Keratinocyte (primary cell): ENCODE results near the gene SLCO2B1. TPM values are rescaled to one million over a fixed set of nuclear protein-coding genes. Genes with fewer than 3 reads are reported as not detected.

Source experiments
- DNase-seq: peaks from one replicate; pipeline ENCODE4 v3.0.0-alpha.2; 2011; ENCODE audit warnings: low read depth, missing footprints, low spot score
- FAIRE-seq: peaks from 2 replicates; lab custom pipeline; 2011; peaks lifted over from hg19 to GRCh38; lab: Jason Lieb, UNC
- H2AFZ ChIP-seq: 2 replicates; pipeline ENCODE4 v1.6.0; 2012; ENCODE audit warnings: low read length, control low read depth, inconsistent platforms; ENCODE audit not compliant: control insufficient read depth
- H3K27ac ChIP-seq: 2 replicates; pipeline ENCODE4 v1.5.1; 2011; ENCODE audit warnings: low read length; ENCODE audit not compliant: control insufficient read depth, insufficient read depth
- H3K27me3 ChIP-seq: 3 replicates; pipeline ENCODE4 v1.6.0; 2011; ENCODE audit warnings: low read length; ENCODE audit not compliant: control insufficient read depth, insufficient read depth; ENCODE audit errors: extremely low read depth
- H3K36me3 ChIP-seq, 2 experiments: 2 replicates in 1 of 2; 3 replicates in 1 of 2; pipeline ENCODE4 v1.5.1; 2011; ENCODE audit warnings: low read length in 2 of 2, mild to moderate bottlenecking in 1 of 2; ENCODE audit not compliant: control insufficient read depth in 2 of 2, insufficient read depth in 2 of 2; ENCODE audit errors: extremely low read depth in 1 of 2
- H3K4me1 ChIP-seq: 3 replicates; pipeline ENCODE4 v1.5.1; 2011; ENCODE audit warnings: low read length; ENCODE audit not compliant: control insufficient read depth, insufficient read depth; ENCODE audit errors: extremely low read depth
- H3K4me2 ChIP-seq: 3 replicates; pipeline ENCODE4 v1.6.0; 2011; ENCODE audit warnings: low read depth, low read length; ENCODE audit not compliant: control insufficient read depth, insufficient read depth; ENCODE audit errors: extremely low read depth
- H3K4me3 ChIP-seq, 3 experiments: fragments of 200-600 bp in 1 of 3; sonication (generic) in 1 of 3; 2 replicates in 2 of 3; 3 replicates in 1 of 3; pipeline ENCODE4 v1.5.1; 2011 to 2016; ENCODE audit warnings: low read length in 3 of 3, mild to moderate bottlenecking in 3 of 3, control low read depth in 2 of 3, inconsistent platforms in 1 of 3, low read depth in 1 of 3, mixed read lengths in 1 of 3, mixed run types in 1 of 3, moderate library complexity in 1 of 3; ENCODE audit not compliant: control insufficient read depth in 2 of 3, insufficient read depth in 2 of 3; ENCODE audit errors: extremely low read depth in 1 of 3
- H3K79me2 ChIP-seq: 2 replicates; pipeline ENCODE4 v1.6.0; 2012; ENCODE audit warnings: low read length; ENCODE audit not compliant: control insufficient read depth, insufficient read depth
- H3K9ac ChIP-seq: 3 replicates; pipeline ENCODE4 v1.6.0; 2011; ENCODE audit warnings: low read length; ENCODE audit not compliant: control insufficient read depth, insufficient read depth; ENCODE audit errors: extremely low read depth
- H3K9me1 ChIP-seq: 3 replicates; pipeline ENCODE4 v1.6.0; 2011; ENCODE audit warnings: low read length; ENCODE audit not compliant: control insufficient read depth, insufficient read depth; ENCODE audit errors: extremely low read depth
- H3K9me3 ChIP-seq: 2 replicates; pipeline ENCODE4 v1.5.1; 2012; ENCODE audit warnings: low read depth, low read length; ENCODE audit not compliant: control insufficient read depth
- H4K20me1 ChIP-seq: 3 replicates; pipeline ENCODE4 v1.6.0; 2011; ENCODE audit warnings: low read length; ENCODE audit not compliant: control insufficient read depth, insufficient read depth; ENCODE audit errors: extremely low read depth
- EZH2 ChIP-seq: IDR thresholded peaks from one replicate; pipeline ENCODE4 v1.6.1; 2012; ENCODE audit warnings: inconsistent platforms, mild to moderate bottlenecking, low read length, moderate library complexity
- dilution Hi-C: fragments of 300-500 bp; cut with MboI; formaldehyde crosslinking; loops from one replicate; pipeline ENCODE4 v1.7.0; 2020; ENCODE audit warnings: low sequenced_read_pairs; ENCODE audit not compliant: extremely low pct_ligation_motif_present
- polyA plus RNA-seq, 5 experiments: library from polyadenylated mRNA; depleted of rRNA in 3 of 5; stranded (reverse) in 3 of 5; stranded (forward) in 1 of 5; unstranded in 1 of 5; fragments of >200 nt; gene quantifications; 1 replicate in 1 of 5; 2 replicates in 3 of 5; 3 replicates in 1 of 5; pipeline versions ENCODE4 v1.2.1 to v1.2.3, GENCODE V29; 2011 to 2012; ENCODE audit warnings: missing spikeins in 2 of 5, low read depth in 1 of 5, low replicate concordance in 1 of 5
- TF ChIP-seq, protein P1 (sequence below), 3 experiments: IDR thresholded peaks in 1 of 3; conservative IDR thresholded peaks in 1 of 3; optimal IDR thresholded peaks in 1 of 3; 2 replicates in 2 of 3; 3 replicates in 1 of 3; pipeline versions ENCODE3 to v1.5.1; 2011; ENCODE audit warnings: low read length in 3 of 3, mild to moderate bottlenecking in 3 of 3, moderate library complexity in 2 of 3, control low read depth in 1 of 3, inconsistent platforms in 1 of 3; ENCODE audit not compliant: insufficient read depth in 2 of 3; ENCODE audit errors: extremely low read depth in 1 of 3

The SLCO2B1 gene
- polyA plus RNA-seq, 1 donor (not counting 4 experiments of a cell fraction or from before 2014, with no cell fraction given) = not detected

DNA sequence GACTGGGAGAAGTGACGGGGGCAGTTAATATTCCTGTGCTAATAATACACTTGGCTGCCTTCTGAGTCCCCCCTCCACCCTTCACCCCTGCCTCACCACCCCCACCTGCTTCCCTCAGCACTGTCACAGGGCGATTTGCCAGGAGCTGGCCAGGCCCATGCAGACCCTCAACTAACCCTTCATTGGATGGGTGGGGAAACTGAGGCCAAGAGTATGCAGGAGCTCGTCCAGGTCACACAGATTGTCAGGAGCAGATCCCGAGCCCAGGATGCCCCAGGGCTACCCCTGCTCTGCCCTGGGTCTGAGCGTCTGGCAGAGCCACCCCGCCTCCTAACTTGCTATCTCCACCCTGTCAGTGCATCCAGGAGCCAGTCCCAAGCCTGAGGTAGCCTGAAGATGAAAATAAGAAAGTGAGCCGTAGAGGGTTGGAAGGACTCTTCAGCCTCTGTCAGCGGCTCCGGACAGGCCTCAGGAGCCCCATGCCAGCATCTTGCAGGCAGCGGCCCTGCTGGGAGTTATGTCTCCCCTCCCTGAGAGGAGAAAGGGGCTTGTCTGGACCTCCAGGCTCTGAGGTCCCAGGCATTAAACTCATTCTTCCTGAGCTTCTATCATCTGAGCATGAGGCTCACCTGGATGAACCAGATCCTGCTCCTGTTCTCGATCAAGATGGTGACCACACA lies 95.9 kb downstream of the SLCO2B1 start:
- FAIRE-seq = no peak
- Histone ChIP-seq H3K27me3 (peaks cover 27% of the 10 kb centered on the region), H3K9me1 (no peaks in the 10 kb centered on the region), H3K27ac (no peak overlapping the region), H3K4me1 (no peaks in the 10 kb centered on the region), H3K36me3 (no peaks in the 10 kb centered on the region), H3K4me3 (no peak overlapping the region), H4K20me1 (no peaks in the 10 kb centered on the region), H3K79me2 (no peaks in the 10 kb centered on the region), H3K9ac (no peak overlapping the region), H3K9me3 (no peaks in the 10 kb centered on the region), H2AFZ (no peak overlapping the region), H3K4me2 (no peak overlapping the region)
- TF ChIP-seq, protein P1, sequence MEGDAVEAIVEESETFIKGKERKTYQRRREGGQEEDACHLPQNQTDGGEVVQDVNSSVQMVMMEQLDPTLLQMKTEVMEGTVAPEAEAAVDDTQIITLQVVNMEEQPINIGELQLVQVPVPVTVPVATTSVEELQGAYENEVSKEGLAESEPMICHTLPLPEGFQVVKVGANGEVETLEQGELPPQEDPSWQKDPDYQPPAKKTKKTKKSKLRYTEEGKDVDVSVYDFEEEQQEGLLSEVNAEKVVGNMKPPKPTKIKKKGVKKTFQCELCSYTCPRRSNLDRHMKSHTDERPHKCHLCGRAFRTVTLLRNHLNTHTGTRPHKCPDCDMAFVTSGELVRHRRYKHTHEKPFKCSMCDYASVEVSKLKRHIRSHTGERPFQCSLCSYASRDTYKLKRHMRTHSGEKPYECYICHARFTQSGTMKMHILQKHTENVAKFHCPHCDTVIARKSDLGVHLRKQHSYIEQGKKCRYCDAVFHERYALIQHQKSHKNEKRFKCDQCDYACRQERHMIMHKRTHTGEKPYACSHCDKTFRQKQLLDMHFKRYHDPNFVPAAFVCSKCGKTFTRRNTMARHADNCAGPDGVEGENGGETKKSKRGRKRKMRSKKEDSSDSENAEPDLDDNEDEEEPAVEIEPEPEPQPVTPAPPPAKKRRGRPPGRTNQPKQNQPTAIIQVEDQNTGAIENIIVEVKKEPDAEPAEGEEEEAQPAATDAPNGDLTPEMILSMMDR (optimal IDR thresholded peaks at IDR 0.05 in 1 of 3, IDR thresholded peaks at IDR 0.05 in 1 of 3, conservative IDR thresholded peaks at IDR 0.05 in 1 of 3; ENCODE audit: extremely low read depth in 1 of 3, insufficient read depth in 2 of 3, low read length in 3 of 3) = no peak
- TF ChIP-seq EZH2 = no peak
- DNase-seq = no peak
- dilution Hi-C loops = no loop called here

DNA sequence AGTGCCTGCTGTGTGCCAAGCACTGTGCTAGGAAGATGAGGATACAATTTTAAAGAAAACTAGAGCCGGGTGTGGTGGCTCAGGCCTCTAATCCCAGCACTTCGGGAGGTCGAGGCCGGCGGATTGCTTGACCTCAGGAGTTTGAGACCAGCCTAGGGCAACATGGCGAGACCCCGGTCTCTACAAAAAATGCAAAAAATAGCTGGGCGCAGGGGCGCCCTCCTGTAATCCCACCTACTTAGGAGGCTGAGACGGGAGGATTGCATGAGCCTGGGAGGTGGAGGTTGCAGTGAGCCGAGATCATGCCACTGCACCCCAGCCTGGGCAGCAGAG lies 98.0 kb downstream of the SLCO2B1 start:
- H3K4me2 ChIP-seq = no peak overlapping the region
- dilution Hi-C loops = no loop called here

More for the DNA sequence above, 98.0 kb downstream of the SLCO2B1 start:
- no peak overlapping the region for H3K4me3 ChIP-seq
- no peak for TF ChIP-seq EZH2
- TF ChIP-seq, protein P1 (optimal IDR thresholded peaks at IDR 0.05 in 1 of 3, IDR thresholded peaks at IDR 0.05 in 1 of 3, conservative IDR thresholded peaks at IDR 0.05 in 1 of 3; ENCODE audit: extremely low read depth in 1 of 3, insufficient read depth in 2 of 3, low read length in 3 of 3) = no peak
- no peaks in the 10 kb centered on the region for H3K9me3 ChIP-seq
- H3K9me1 ChIP-seq = no peaks in the 10 kb centered on the region
- no peaks in the 10 kb centered on the region for H3K79me2 ChIP-seq
- H3K36me3 ChIP-seq = no peaks in the 10 kb centered on the region
- DNase-seq (no peak), FAIRE-seq (no peak)
- no peak overlapping the region for H3K27ac ChIP-seq
- H3K27me3 ChIP-seq = peaks cover 9% of the 10 kb centered on the region
- H3K4me1 ChIP-seq = no peaks in the 10 kb centered on the region
- no peak overlapping the region for H3K9ac ChIP-seq
- H4K20me1 ChIP-seq = no peaks in the 10 kb centered on the region
- H2AFZ ChIP-seq = no peak overlapping the region
